ENCODE results near the gene BBOX1.

The BBOX1 gene

DNA sequence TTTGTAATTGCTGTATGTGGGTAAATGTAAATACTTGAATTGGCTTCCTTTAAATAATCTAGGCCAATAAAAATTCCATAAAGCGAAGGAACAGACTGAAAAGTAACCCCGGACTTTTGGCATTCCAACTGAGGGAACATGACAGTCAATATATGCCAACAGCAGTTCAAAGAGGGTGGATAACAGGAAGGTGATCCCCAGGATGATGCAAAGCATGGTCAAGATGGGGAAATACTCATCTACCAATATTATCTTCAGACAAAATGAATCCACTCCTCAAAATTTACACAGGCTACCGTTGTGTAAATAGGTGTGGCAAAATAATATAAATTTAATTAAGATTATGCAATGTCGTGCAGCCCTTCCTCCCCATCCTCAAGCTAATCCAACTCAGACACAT, 56.9 kb downstream of the BBOX1 start:
- H3K27ac ChIP-seq, result no peak overlapping the region
- TF ChIP-seq, protein P1, sequence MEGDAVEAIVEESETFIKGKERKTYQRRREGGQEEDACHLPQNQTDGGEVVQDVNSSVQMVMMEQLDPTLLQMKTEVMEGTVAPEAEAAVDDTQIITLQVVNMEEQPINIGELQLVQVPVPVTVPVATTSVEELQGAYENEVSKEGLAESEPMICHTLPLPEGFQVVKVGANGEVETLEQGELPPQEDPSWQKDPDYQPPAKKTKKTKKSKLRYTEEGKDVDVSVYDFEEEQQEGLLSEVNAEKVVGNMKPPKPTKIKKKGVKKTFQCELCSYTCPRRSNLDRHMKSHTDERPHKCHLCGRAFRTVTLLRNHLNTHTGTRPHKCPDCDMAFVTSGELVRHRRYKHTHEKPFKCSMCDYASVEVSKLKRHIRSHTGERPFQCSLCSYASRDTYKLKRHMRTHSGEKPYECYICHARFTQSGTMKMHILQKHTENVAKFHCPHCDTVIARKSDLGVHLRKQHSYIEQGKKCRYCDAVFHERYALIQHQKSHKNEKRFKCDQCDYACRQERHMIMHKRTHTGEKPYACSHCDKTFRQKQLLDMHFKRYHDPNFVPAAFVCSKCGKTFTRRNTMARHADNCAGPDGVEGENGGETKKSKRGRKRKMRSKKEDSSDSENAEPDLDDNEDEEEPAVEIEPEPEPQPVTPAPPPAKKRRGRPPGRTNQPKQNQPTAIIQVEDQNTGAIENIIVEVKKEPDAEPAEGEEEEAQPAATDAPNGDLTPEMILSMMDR (conservative IDR thresholded peaks at IDR 0.05), result no peak

DNA sequence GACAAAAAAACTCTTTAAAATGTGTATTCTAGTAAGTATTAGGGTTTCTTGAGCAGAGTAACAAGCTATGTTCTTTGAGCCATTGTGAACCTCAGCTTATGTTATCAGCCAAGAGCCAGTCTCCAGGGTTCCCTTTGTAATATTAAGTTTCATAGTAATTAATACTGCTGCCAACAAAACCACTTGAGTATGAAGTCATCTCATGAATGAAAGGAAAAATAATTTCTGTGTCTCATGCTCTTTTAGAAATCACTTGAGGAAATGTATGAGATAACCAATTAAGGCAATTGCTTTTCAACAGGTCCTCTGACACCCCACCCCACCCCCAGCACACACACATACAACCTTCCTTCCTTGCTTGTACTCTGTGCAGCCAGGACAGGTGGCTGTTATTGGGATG, 59.9 kb downstream of the BBOX1 start:
- no peak overlapping the region for H3K27ac ChIP-seq
- TF ChIP-seq, protein P1 (conservative IDR thresholded peaks at IDR 0.05), result no peak

DNA sequence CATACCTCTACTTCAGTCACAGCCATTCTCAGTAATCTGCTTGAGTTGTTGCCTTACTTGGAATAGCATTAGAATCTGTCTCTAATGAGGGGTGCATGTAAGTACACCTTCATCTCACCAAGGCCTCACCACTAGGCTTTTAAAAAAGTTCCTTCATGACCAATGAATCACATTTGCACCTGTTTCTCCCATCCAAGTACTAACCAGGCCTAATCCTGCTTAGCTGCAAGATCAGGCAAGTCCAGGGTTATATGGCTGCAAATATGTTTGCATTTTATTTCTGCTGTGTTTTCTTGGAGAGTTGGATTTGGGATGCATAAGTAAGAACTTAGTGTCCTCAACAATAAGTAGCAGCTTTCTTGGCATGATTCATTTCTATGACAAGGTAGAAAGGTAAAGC, 66.9 kb downstream of the BBOX1 start:
- TF ChIP-seq, protein P1 (conservative IDR thresholded peaks at IDR 0.05), result no peak
- H3K27ac ChIP-seq, result no peak overlapping the region

DNA sequence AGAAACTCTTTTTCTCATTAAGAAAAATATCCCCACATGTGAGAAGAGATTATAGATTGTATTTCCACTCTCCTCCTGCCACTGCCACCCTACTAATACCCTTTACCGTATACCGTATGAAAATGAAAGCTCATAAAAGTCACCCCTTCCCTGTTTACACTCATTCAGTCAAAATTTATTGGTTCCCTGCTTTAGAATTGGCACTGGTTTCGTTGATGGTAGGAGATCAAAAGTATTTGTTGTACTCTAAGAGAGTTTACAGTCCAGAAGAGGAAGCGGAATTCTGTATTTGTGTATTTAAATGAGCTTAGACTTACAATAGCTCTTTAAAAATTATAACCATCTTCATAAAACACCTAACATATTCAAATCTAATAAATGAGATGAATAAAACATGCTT, 68.2 kb downstream of the BBOX1 start:
- TF ChIP-seq, protein P1 (conservative IDR thresholded peaks at IDR 0.05), result no peak
- H3K27ac ChIP-seq, result no peak overlapping the region

DNA sequence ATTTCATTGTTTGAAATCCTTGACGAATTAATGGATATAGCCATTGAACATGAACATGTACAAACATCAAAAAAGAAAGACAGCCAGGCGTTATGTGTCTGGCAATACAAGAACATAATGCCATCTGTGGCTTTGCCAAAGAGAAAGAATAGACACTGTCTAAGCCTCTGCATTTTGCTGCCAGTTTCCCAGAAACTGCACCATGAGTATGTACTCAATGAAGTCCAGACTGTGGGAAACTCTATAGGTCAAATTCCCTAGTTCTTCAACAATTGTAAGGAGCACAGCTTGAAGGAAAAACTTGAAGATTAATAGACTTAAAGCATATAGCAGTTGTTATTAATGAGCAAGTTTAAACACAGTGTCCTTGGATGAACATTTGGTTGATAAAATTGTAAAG, 71.3 kb downstream of the BBOX1 start:
- H3K27ac ChIP-seq, result no peak overlapping the region
- TF ChIP-seq, protein P1 (conservative IDR thresholded peaks at IDR 0.05), result no peak

DNA sequence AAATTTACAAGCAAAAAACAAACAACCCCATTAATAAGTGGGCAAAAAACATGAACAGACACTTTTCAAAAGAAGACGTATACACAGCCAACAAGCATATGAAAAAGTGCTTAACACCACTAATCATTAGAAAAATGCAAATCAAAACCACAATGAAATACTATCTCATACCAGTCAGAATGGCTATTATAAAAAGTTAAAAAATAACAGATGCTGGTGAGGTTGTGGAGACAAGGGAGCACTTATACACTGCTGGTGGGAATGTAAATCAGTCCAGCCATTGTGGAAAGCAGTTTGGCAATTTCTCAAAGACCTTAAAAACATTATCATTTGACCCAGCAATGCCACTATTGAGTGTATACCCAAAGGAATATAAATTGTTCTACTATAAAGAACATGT, 72.3 kb downstream of the BBOX1 start:
- TF ChIP-seq, protein P1 (conservative IDR thresholded peaks at IDR 0.05), result no peak

DNA sequence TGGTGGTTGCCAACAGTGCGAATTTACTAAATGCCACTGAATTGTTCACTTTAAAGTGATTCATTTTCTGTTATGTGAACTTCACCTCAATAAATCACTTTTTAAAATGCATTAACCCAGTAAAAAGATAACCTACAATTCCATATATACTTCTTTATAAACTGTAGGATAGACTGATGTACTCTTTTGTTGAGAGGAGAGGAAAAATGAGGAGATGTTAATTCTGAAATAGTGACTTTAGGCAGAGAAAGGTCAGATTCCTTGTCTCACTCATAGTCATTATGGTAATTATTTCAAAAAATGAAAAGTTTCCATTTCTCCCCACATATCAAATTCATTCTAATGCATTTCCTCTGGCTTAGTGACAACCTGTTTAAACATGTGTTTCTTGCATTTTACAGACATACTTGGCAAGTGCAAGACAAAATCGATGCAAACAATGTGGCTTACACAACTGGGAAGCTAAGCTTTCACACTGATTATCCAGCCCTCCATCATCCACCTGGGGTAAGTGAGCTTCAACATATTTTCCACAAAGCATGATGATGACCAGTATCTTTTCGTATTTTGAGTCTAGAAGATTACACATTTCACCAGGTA, 74.5 kb downstream of the BBOX1 start:
- TF ChIP-seq, protein P1 (conservative IDR thresholded peaks at IDR 0.05), result no peak

More for the DNA sequence above, 72.3 kb downstream of the BBOX1 start:
- H3K27ac ChIP-seq, result no peak overlapping the region

More for the DNA sequence above, 74.5 kb downstream of the BBOX1 start:
- H3K27ac ChIP-seq, result no peak overlapping the region
